ENCODE results near the gene ABCA6.

Gene ABCA6

GRCh38 chr17:69056179-69056823 is 85.4 kb downstream of the ABCA6 start:
- DNase-seq (ENCODE audit: extremely low spot score, insufficient read length, low read depth) (no peak), FAIRE-seq (no peak)

GRCh38 chr17:69055334-69055733 is 86.4 kb downstream of the ABCA6 start:
- no peak for FAIRE-seq

GRCh38 chr17:69050999-69051775 is 90.5 kb downstream of the ABCA6 start:
- DNase-seq (ENCODE audit: extremely low spot score, insufficient read length, low read depth) (no peak), FAIRE-seq (no peak)

More at GRCh38 chr17:69055334-69055733, 86.4 kb downstream of the ABCA6 start:
- DNase-seq (ENCODE audit: extremely low spot score, insufficient read length, low read depth): no peak

DNA sequence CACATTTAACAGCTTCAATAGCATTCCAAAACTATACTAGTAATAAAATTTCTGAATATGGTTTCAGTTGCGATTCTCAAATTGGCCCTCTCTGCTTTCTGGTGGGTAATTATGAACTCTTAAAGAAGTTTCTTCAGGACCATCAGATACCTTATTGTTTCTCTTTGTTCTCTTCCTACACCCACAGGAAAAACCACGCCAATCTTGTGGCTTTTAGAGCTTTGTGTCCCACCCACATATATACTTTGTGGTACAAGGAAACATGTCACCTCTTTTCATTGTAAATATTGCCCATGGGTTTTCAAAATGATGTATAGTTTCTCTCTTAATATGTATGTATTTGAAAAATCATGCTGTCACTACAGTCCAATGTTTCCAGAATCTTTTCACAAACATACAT is 93.1 kb downstream of the ABCA6 start:
- FAIRE-seq (no peak), DNase-seq (ENCODE audit: extremely low spot score, insufficient read length, low read depth) (no peak)

- no peak for FAIRE-seq
These were observed 94.1 kb downstream of the ABCA6 start for GRCh38 chr17:69047368-69048263.

GRCh38 chr17:69046121-69046807 is 95.4 kb downstream of the ABCA6 start:
- no peak for FAIRE-seq
- no peak for DNase-seq (ENCODE audit: extremely low spot score, insufficient read length, low read depth)

More at GRCh38 chr17:69047368-69048263, 94.1 kb downstream of the ABCA6 start:
- DNase-seq (ENCODE audit: extremely low spot score, insufficient read length, low read depth): no peak

GRCh38 chr17:69045646-69046045 is 96.0 kb downstream of the ABCA6 start:
- FAIRE-seq: no peak

DNA sequence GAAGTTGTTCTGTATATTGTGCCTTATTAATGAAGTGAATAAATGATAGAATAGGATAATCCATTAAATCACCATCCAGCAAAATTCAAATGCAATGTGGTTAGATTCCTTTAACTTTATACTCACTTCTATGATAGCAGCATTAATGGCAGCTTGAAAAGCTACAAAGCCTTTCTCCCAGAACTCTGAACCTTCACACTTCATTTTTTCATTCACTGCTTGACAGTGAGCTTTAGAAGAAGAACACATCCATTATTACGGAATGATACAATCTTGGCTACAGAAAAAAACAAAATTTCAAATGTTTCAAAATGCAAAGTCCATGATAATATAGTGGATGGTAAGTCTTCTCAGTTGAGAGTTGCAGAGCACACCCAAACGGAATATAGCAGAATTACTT is 97.3 kb downstream of the ABCA6 start:
- FAIRE-seq: no peak

More at GRCh38 chr17:69045646-69046045, 96.0 kb downstream of the ABCA6 start:
- no peak for DNase-seq (ENCODE audit: extremely low spot score, insufficient read length, low read depth)

GRCh38 chr17:69043098-69043734 is 98.5 kb downstream of the ABCA6 start:
- FAIRE-seq (no peak), DNase-seq (ENCODE audit: extremely low spot score, insufficient read length, low read depth) (no peak)

More for the DNA sequence above, 97.3 kb downstream of the ABCA6 start:
- DNase-seq (ENCODE audit: extremely low spot score, insufficient read length, low read depth): no peak

DNA sequence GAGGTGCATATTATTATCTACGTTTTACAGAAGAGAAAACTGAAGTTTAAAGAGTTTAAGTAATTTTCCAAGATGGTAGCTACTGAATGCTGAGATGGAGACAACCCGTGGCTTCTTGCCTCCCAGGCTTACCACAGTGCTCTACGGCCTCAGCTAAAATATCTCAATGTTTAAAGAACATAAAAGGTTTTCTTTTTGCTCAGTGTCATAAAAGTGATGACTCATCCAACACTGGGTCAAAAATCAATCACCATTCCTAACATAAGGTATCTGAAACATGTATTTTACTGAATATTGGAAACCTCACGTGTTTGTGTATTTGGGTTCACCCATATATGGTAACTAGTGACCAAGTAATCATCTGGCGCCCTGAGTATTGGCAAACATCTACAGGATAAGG is 99.4 kb downstream of the ABCA6 start:
- FAIRE-seq: no peak
- DNase-seq (ENCODE audit: extremely low spot score, insufficient read length, low read depth): no peak

DNA sequence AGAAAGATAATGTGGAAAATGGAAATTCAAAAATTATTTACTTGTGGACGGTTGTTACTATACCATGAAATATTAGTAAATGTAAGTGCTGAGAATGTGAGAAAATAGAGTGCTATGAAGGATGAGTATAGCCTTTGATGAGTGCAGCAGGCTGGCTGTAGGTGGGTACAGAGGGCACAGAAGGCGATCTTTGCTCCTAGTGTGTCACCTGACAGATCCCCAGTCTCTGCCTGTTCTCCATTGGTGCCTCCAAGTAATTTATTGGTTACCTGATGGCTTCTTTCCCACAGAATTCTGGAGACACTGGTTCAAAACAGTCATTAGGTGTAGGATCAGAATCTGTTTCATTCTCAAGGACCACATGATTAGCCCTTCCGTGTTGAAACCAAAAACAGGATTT is 109.9 kb downstream of the ABCA6 start:
- DNase-seq (ENCODE audit: extremely low spot score, insufficient read length, low read depth) (no peak), FAIRE-seq (no peak)

DNA sequence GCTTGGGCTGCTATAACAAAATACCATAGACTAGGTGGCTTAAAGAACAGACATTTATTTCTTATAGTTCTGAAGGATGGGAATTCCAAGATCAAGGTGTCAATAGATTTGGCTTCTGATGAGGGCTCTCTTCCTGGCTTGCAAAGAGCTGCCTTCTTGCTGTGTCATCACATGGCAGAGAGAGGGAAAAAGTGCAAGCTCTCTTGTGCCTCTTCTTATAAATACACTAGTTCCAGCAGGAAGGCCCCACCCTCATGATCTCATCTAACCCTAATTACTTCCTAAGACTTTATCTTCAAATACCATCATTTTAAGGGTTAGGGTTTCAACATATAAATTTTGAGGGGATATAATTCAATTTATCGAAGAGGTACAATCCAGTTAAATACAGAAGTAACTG is 111.5 kb downstream of the ABCA6 start:
- FAIRE-seq: no peak
- DNase-seq (ENCODE audit: extremely low spot score, insufficient read length, low read depth): no peak
